GM21390 (cell line): ENCODE measurements around the gene NHEJ1.

ENCODE experiments used
- ATAC-seq: cut with Tn5 transposase; IDR thresholded peaks from one replicate; pipeline ENCODE4 v1.9.1; 2021; ENCODE audit not compliant: unreplicated experiment

NHEJ1 gene

GRCh38 chr2:219182331-219183150 is 21.9 kb upstream of the NHEJ1 start:
- ATAC-seq: no peak

- ATAC-seq: no peak
Measured at GRCh38 chr2:219181531-219181930, 20.9 kb upstream of the NHEJ1 start.

- no peak for ATAC-seq
Measured at GRCh38 chr2:219180961-219181360, 20.3 kb upstream of the NHEJ1 start.

- ATAC-seq: no peak
Measured at GRCh38 chr2:219179601-219180465, 19.2 kb upstream of the NHEJ1 start.

- ATAC-seq: peak; percentile 5
Measured at GRCh38 chr2:219178377-219179175, 18.0 kb upstream of the NHEJ1 start.

- peak; percentile 45 for ATAC-seq
Measured at GRCh38 chr2:219177552-219178376, 17.1 kb upstream of the NHEJ1 start, which contains the start of gene RETREG2. Gene RETREG2, plus strand, starts transcription at chr2:219178275. Its CDS starts 78 bp downstream, at chr2:219178353.

- ATAC-seq: peak; percentile 68
Measured at GRCh38 chr2:219176818-219177551, 16.4 kb upstream of the NHEJ1 start, which contains the start of gene CNPPD1. Gene CNPPD1, minus strand, starts transcription at chr2:219176925. Its CDS starts 97 bp downstream, at chr2:219176828.

GRCh38 chr2:219175928-219176817 is 15.6 kb upstream of the NHEJ1 start:
- peak; percentile 32 for ATAC-seq

GRCh38 chr2:219175486-219175885 is 14.9 kb upstream of the NHEJ1 start:
- ATAC-seq: no peak

GRCh38 chr2:219174801-219175200 is 14.2 kb upstream of the NHEJ1 start:
- ATAC-seq: no peak

- ATAC-seq: no peak
Measured at GRCh38 chr2:219174146-219174545, 13.5 kb upstream of the NHEJ1 start.

GRCh38 chr2:219173176-219173575 is 12.6 kb upstream of the NHEJ1 start:
- no peak for ATAC-seq

GRCh38 chr2:219172231-219173154 is 11.9 kb upstream of the NHEJ1 start:
- ATAC-seq: no peak

GRCh38 chr2:219171231-219171651 is 10.6 kb upstream of the NHEJ1 start:
- no peak for ATAC-seq

- ATAC-seq: no peak
Measured at GRCh38 chr2:219169930-219170654, 9.5 kb upstream of the NHEJ1 start, which contains the start of gene SLC23A3. Gene SLC23A3, minus strand, starts transcription at chr2:219170029. Its CDS starts 45 bp downstream, at chr2:219169984.

- ATAC-seq: no peak
Measured at GRCh38 chr2:219168932-219169331, 8.3 kb upstream of the NHEJ1 start.
